ENCODE measurements around the gene RPL3.
"Not testable (repeated sequence)": the region's sequence is repeated elsewhere in the genome, so short reads cannot be mapped to it uniquely, and the experiment has no call there.

Gene RPL3

GRCh38 chr22:39358197-39358596 lies 38.8 kb upstream of the RPL3 start:
- H3K4me1 ChIP-seq; H3K4me3 ChIP-seq; in situ Hi-C loops (cut with MboI; ENCODE audit: low sequenced_read_pairs); H3K9me3 ChIP-seq; H3K36me3 ChIP-seq (replicated peaks); H3K27me3 ChIP-seq (ENCODE audit: low read depth); DNase-seq (ENCODE audit: low spot score in 2 of 2): not testable (repeated sequence)

GRCh38 chr22:39357110-39358108 lies 38.0 kb upstream of the RPL3 start:
- H3K4me3 ChIP-seq; H3K36me3 ChIP-seq (replicated peaks); H3K9me3 ChIP-seq; in situ Hi-C loops (cut with MboI; ENCODE audit: low sequenced_read_pairs); H3K4me1 ChIP-seq; H3K27me3 ChIP-seq (ENCODE audit: low read depth); DNase-seq (ENCODE audit: low spot score in 2 of 2): not testable (repeated sequence)

- in situ Hi-C loops (cut with MboI; ENCODE audit: low sequenced_read_pairs) = no loop called here
- Histone ChIP-seq H3K4me1 (peaks cover 5% of the 10 kb centered on the region; the same call in 1 of the 2 replicates), H3K27me3 (ENCODE audit: low read depth) (no peaks in the 10 kb centered on the region), H3K36me3 (replicated peaks) (no peaks in the 10 kb centered on the region), H3K4me3 (no peak overlapping the region), H3K9me3 (no peaks in the 10 kb centered on the region)
- no peak for DNase-seq (ENCODE audit: low spot score in 2 of 2)
These were observed 37.0 kb upstream of the RPL3 start for GRCh38 chr22:39356464-39356863.

- DNase-seq (ENCODE audit: low spot score in 2 of 2); H3K4me3 ChIP-seq; H3K36me3 ChIP-seq (replicated peaks); in situ Hi-C loops (cut with MboI; ENCODE audit: low sequenced_read_pairs); H3K27me3 ChIP-seq (ENCODE audit: low read depth); H3K9me3 ChIP-seq; H3K4me1 ChIP-seq: not testable (repeated sequence)
These were observed 36.4 kb upstream of the RPL3 start for GRCh38 chr22:39355805-39356204.

GRCh38 chr22:39355080-39355479 lies 35.7 kb upstream of the RPL3 start:
- Histone ChIP-seq H3K4me3 (no peak overlapping the region), H3K36me3 (replicated peaks) (no peaks in the 10 kb centered on the region), H3K9me3 (no peaks in the 10 kb centered on the region), H3K4me1 (peaks cover 13% of the 10 kb centered on the region; the same call in 1 of the 2 replicates), H3K27me3 (ENCODE audit: low read depth) (no peaks in the 10 kb centered on the region)
- in situ Hi-C loops (cut with MboI; ENCODE audit: low sequenced_read_pairs) = no loop called here
- DNase-seq (ENCODE audit: low spot score in 2 of 2) = no peak

- Histone ChIP-seq H3K27me3 (ENCODE audit: low read depth) (no peaks in the 10 kb centered on the region), H3K9me3 (no peaks in the 10 kb centered on the region), H3K36me3 (replicated peaks) (no peaks in the 10 kb centered on the region), H3K4me3 (no peak overlapping the region), H3K4me1 (peaks cover 19% of the 10 kb centered on the region)
- no peak for DNase-seq (ENCODE audit: low spot score in 2 of 2)
- in situ Hi-C loops (cut with MboI; ENCODE audit: low sequenced_read_pairs) = no loop called here
These were observed 33.9 kb upstream of the RPL3 start for GRCh38 chr22:39353346-39353745.

- no peaks in the 10 kb centered on the region for H3K36me3 ChIP-seq (replicated peaks)
- in situ Hi-C loops (cut with MboI; ENCODE audit: low sequenced_read_pairs) = no loop called here
- no peak for DNase-seq (ENCODE audit: low spot score in 2 of 2)
- peaks cover 19% of the 10 kb centered on the region for H3K4me1 ChIP-seq
- no peaks in the 10 kb centered on the region for H3K27me3 ChIP-seq (ENCODE audit: low read depth)
- H3K4me3 ChIP-seq = no peak overlapping the region
- no peaks in the 10 kb centered on the region for H3K9me3 ChIP-seq
These were observed 33.0 kb upstream of the RPL3 start for GRCh38 chr22:39352306-39352891.

- H3K27me3 ChIP-seq (ENCODE audit: low read depth) = no peaks in the 10 kb centered on the region
- peaks cover 19% of the 10 kb centered on the region for H3K4me1 ChIP-seq
- H3K36me3 ChIP-seq (replicated peaks) = no peaks in the 10 kb centered on the region
- peak in 1 of 2 experiments; percentile 52 for DNase-seq (ENCODE audit: low spot score in 2 of 2)
- no peak overlapping the region for H3K4me3 ChIP-seq
- in situ Hi-C loops (cut with MboI; ENCODE audit: low sequenced_read_pairs) = no loop called here
- no peaks in the 10 kb centered on the region for H3K9me3 ChIP-seq
These were observed 32.3 kb upstream of the RPL3 start for GRCh38 chr22:39351689-39352214.

GRCh38 chr22:39350757-39351688 lies 31.6 kb upstream of the RPL3 start:
- peaks cover 19% of the 10 kb centered on the region for H3K4me1 ChIP-seq
- no peaks in the 10 kb centered on the region for H3K36me3 ChIP-seq (replicated peaks)
- H3K9me3 ChIP-seq = no peaks in the 10 kb centered on the region
- H3K4me3 ChIP-seq = peak overlapping the region; percentile 56
- in situ Hi-C loops (cut with MboI; ENCODE audit: low sequenced_read_pairs) = no loop called here
- H3K27me3 ChIP-seq (ENCODE audit: low read depth) = no peaks in the 10 kb centered on the region
- DNase-seq (ENCODE audit: low spot score in 2 of 2) = no peak

GRCh38 chr22:39349967-39350726 lies 30.7 kb upstream of the RPL3 start, which contains the start of gene SYNGR1:
Gene SYNGR1 (plus strand): TSS chr22:39349991. CDS start chr22:39350011, 20 bp downstream.
- Histone ChIP-seq H3K36me3 (replicated peaks) (no peaks in the 10 kb centered on the region), H3K27me3 (ENCODE audit: low read depth) (no peaks in the 10 kb centered on the region), H3K4me1 (peaks cover 19% of the 10 kb centered on the region), H3K9me3 (no peaks in the 10 kb centered on the region), H3K4me3 (peak within 1 kb of the TSS; percentile 56)
- peak in 1 of 2 experiments; percentile 49 for DNase-seq (ENCODE audit: low spot score in 2 of 2)
- in situ Hi-C loops (cut with MboI; ENCODE audit: low sequenced_read_pairs) = no loop called here

GRCh38 chr22:39349506-39349966 lies 30.1 kb upstream of the RPL3 start:
- peak; percentile 13 to 71 for DNase-seq (ENCODE audit: low spot score in 2 of 2)
- H3K4me1 ChIP-seq = peaks cover 19% of the 10 kb centered on the region
- H3K36me3 ChIP-seq (replicated peaks) = no peaks in the 10 kb centered on the region
- no peaks in the 10 kb centered on the region for H3K9me3 ChIP-seq
- H3K27me3 ChIP-seq (ENCODE audit: low read depth) = peaks cover 2% of the 10 kb centered on the region; the same call in 1 of the 2 replicates
- in situ Hi-C loops (cut with MboI; ENCODE audit: low sequenced_read_pairs) = no loop called here
- H3K4me3 ChIP-seq = peak overlapping the region; percentile 56

GRCh38 chr22:39348909-39349505 lies 29.6 kb upstream of the RPL3 start:
- in situ Hi-C loops (cut with MboI; ENCODE audit: low sequenced_read_pairs) = no loop called here
- Histone ChIP-seq H3K4me3 (peak overlapping the region; percentile 56), H3K4me1 (peaks cover 19% of the 10 kb centered on the region), H3K27me3 (ENCODE audit: low read depth) (peaks cover 6% of the 10 kb centered on the region; the same call in 1 of the 2 replicates), H3K9me3 (no peaks in the 10 kb centered on the region), H3K36me3 (replicated peaks) (no peaks in the 10 kb centered on the region)
- no peak for DNase-seq (ENCODE audit: low spot score in 2 of 2)
